HepG2 (cell line): ENCODE measurements around the gene RPS5. TPM values are rescaled to one million over a fixed set of nuclear protein-coding genes. Genes with fewer than 3 reads are reported as not detected.

Experiments
- CHD2 ChIP-seq: IDR thresholded peaks from 2 replicates; pipeline ENCODE4 v1.6.1; 2011; ENCODE audit warnings: low read depth, low read length, improper control_type of control experiment
- ELK4 ChIP-seq: sonication (generic); formaldehyde crosslinking; IDR thresholded peaks from 2 replicates; pipeline ENCODE4 v1.9.0; 2021; ENCODE audit warnings: missing genetic modification reagents, borderline replicate concordance
- GMEB2 ChIP-seq: IDR thresholded peaks from 2 replicates; pipeline ENCODE4 v1.6.1; 2016; ENCODE audit warnings: missing biosample characterization, missing genetic modification reagents, low read depth
- HNRNPLL ChIP-seq: fragments of 200-400 bp; formaldehyde crosslinking; IDR thresholded peaks from 2 replicates; pipeline ENCODE4 v1.6.1; 2017; ENCODE audit warnings: mild to moderate bottlenecking, low read depth, low read length; ENCODE audit not compliant: poor library complexity, severe bottlenecking
- HOXD1 ChIP-seq: sonication (generic); formaldehyde crosslinking; IDR thresholded peaks from 2 replicates; pipeline ENCODE4 v1.5.0; 2020; ENCODE audit warnings: missing genetic modification reagents
- MAX ChIP-seq: IDR thresholded peaks from 2 replicates; pipeline ENCODE4 v1.6.1; 2012; ENCODE audit warnings: inconsistent platforms
- NFYB ChIP-seq: sonication (generic); formaldehyde crosslinking; IDR thresholded peaks from 2 replicates; pipeline ENCODE4 v1.4.0; 2020; ENCODE audit warnings: missing genetic modification reagents
- NONO ChIP-seq, 2 experiments: fragments of 450-650 bp in 1 of 2; sonication (generic) in 1 of 2; formaldehyde crosslinking in 1 of 2; IDR thresholded peaks in 1 of 2; conservative IDR thresholded peaks in 1 of 2; 2 replicates each; pipeline versions ENCODE4 v1.6.1 to v1.8.0; 2017 to 2022; ENCODE audit warnings: mild to moderate bottlenecking in 1 of 2, missing genetic modification reagents in 1 of 2, moderate library complexity in 1 of 2
- RELA ChIP-seq: sonication (generic); formaldehyde crosslinking; IDR thresholded peaks from 2 replicates; pipeline ENCODE4 v1.4.0; 2020; ENCODE audit warnings: missing genetic modification reagents
- RFX3 ChIP-seq: IDR thresholded peaks from 2 replicates; pipeline ENCODE4 v1.6.1; 2016; ENCODE audit warnings: missing biosample characterization, missing genetic modification reagents
- RFX5 ChIP-seq: IDR thresholded peaks from 2 replicates; pipeline ENCODE4 v1.6.1; 2011; ENCODE audit warnings: low read depth, low read length, improper control_type of control experiment
- SAP130 ChIP-seq: IDR thresholded peaks from 2 replicates; pipeline ENCODE4 v1.6.1; 2016; ENCODE audit warnings: low read depth
- TFDP1 ChIP-seq: IDR thresholded peaks from 2 replicates; pipeline ENCODE4 v1.6.1; 2016; ENCODE audit warnings: missing compliant biosample characterization, missing genetic modification reagents, borderline replicate concordance
- ZBTB34 ChIP-seq: sonication (generic); formaldehyde crosslinking; IDR thresholded peaks from 2 replicates; pipeline ENCODE4 v1.8.0; 2022; ENCODE audit warnings: mild to moderate bottlenecking, missing genetic modification reagents
- ZBTB44 ChIP-seq: sonication (generic); formaldehyde crosslinking; IDR thresholded peaks from 2 replicates; pipeline ENCODE4 v1.4.0; 2020; ENCODE audit warnings: missing genetic modification reagents
- ZNF33B ChIP-seq: sonication (generic); formaldehyde crosslinking; IDR thresholded peaks from 2 replicates; pipeline ENCODE4 v1.5.1; 2020; ENCODE audit warnings: mild to moderate bottlenecking, missing genetic modification reagents
- ZSCAN20 ChIP-seq: sonication (generic); formaldehyde crosslinking; IDR thresholded peaks from 2 replicates; pipeline ENCODE4 v1.4.0; 2020; ENCODE audit warnings: missing genetic modification reagents, mild to moderate bottlenecking, borderline replicate concordance
- ZXDC ChIP-seq: sonication (generic); formaldehyde crosslinking; IDR thresholded peaks from 2 replicates; pipeline ENCODE4 v1.5.0; 2020; ENCODE audit warnings: mild to moderate bottlenecking, missing genetic modification reagents
- polyA plus RNA-seq, 8 experiments: library from polyadenylated mRNA; depleted of rRNA in 3 of 8; stranded (reverse) in 7 of 8; unstranded in 1 of 8; fragments of >200 nt; fragmentation: Illumina TruSeq in 4 of 8; extraction: Trizol in 4 of 8; gene quantifications; 2 replicates each; pipeline versions ENCODE4 v1.2.1 to v1.2.3, GENCODE V29; 2011 to 2016; ENCODE audit warnings: low read depth in 4 of 8, missing spikeins in 1 of 8, mixed read lengths in 1 of 8; ENCODE audit not compliant: insufficient read depth in 1 of 8
- total RNA-seq, 5 experiments: library from RNA; depleted of rRNA; stranded (reverse); fragments of >200 nt; fragmentation: Illumina TruSeq; extraction: Trizol; gene quantifications; 2 replicates each; pipeline ENCODE4 v1.2.3, GENCODE V29; 2016; ENCODE audit warnings: low read depth in 1 of 5

The RPS5 gene
- total and polyA plus RNA-seq, 2 of the 13 experiments (the other 11 are each of a cell fraction or from before 2014, with no cell fraction given) = 1,544 to 4,408 TPM

- TF ChIP-seq ZNF33B (CRISPR knock-in tag) = peak; percentile 68; the same call in 1 of the 2 replicates
- TF ChIP-seq RFX3 (CRISPR knock-in tag) = peak; percentile 100
- TF ChIP-seq SAP130 (CRISPR knock-in tag) = peak; percentile 90
- TF ChIP-seq HOXD1 (CRISPR knock-in tag) = peak; percentile 72; the same call in 1 of the 2 replicates
- TF ChIP-seq CHD2 = no peak
- TF ChIP-seq ZBTB44 (CRISPR knock-in tag) = 0 out of 2 replicates have a peak, but pooled peaks have one; percentile 20
- TF ChIP-seq ZXDC = no peak
- TF ChIP-seq GMEB2 = peak; percentile 71
- no peak for TF ChIP-seq NONO (IDR thresholded peaks at IDR 0.05)
- peak; percentile 27 for TF ChIP-seq NONO (CRISPR knock-in tag; conservative IDR thresholded peaks at IDR 0.05)
- 0 out of 2 replicates have a peak, but pooled peaks have one; percentile 43 for TF ChIP-seq ZSCAN20
- TF ChIP-seq MAX = peak; percentile 57
- TF ChIP-seq NFYB (CRISPR knock-in tag) = peak; percentile 96
- TF ChIP-seq RELA (CRISPR knock-in tag) = no peak
- TF ChIP-seq ELK4 (CRISPR knock-in tag) = no peak
- TF ChIP-seq TFDP1 = peak; percentile 82
- TF ChIP-seq RFX5 = peak; percentile 98
- TF ChIP-seq HNRNPLL = peak; percentile 98
- peak; percentile 44; the same call in 1 of the 2 replicates for TF ChIP-seq ZBTB34 (CRISPR knock-in tag)
Observed at GRCh38 chr19:58400916-58401839, 14.1 kb downstream of the RPS5 start (continued).
